Naive thymus-derived CD4-positive, alpha-beta T cell (primary cell): ENCODE measurements around the gene CBFA2T2. TPM values are rescaled to one million over a fixed set of nuclear protein-coding genes. Genes with fewer than 3 reads are reported as not detected.

ENCODE experiments used
- ATAC-seq: fragments of 150-1000 bp; cut with Tn5 transposase; 2 replicates; pipeline ENCODE4 v1.10.0; 2021; ENCODE audit warnings: mild to moderate bottlenecking, moderate library complexity
- CTCF ChIA-PET: fragments of 350-600 bp; sonication (Branson Sonifier 250); formaldehyde crosslinking; loops from one replicate; lab custom pipeline; 2021; ENCODE audit warnings: antibody characterized with exemption; lab: Charles Lee
- POLR2A ChIA-PET: fragments of 350-600 bp; sonication (Branson Sonifier 250); formaldehyde crosslinking; loops from one replicate; lab custom pipeline; 2021; ENCODE audit warnings: antibody characterized with exemption, inconsistent platforms; lab: Charles Lee
- DNase-seq, 9 donors: peaks; one replicate each; pipeline versions ENCODE4 v3.0.0 to v3.0.0-alpha.2; 2020 to 2022; ENCODE audit warnings: mixed read lengths in 1 of 9
- H3K27ac ChIP-seq: one replicate; pipeline ENCODE4 v1.7.0; 2013; ENCODE audit warnings: mild to moderate bottlenecking, low read depth, low read length, moderate library complexity
- H3K27me3 ChIP-seq, 2 donors: one replicate each; pipeline ENCODE4 v1.7.0; 2013; ENCODE audit warnings: low read length in 2 of 2, mild to moderate bottlenecking in 2 of 2, moderate library complexity in 2 of 2; ENCODE audit not compliant: control insufficient read depth in 2 of 2, insufficient read depth in 2 of 2
- H3K36me3 ChIP-seq, 3 experiments: 1 replicate in 2 of 3; 2 replicates in 1 of 3; pipeline ENCODE4 v1.7.0; 2013; ENCODE audit warnings: low read length in 3 of 3, mild to moderate bottlenecking in 3 of 3, moderate library complexity in 1 of 3; ENCODE audit not compliant: insufficient read depth in 3 of 3, control insufficient read depth in 2 of 3
- H3K4me1 ChIP-seq, 2 donors: one replicate each; pipeline ENCODE4 v1.7.0; 2013; ENCODE audit warnings: low read length in 2 of 2, mild to moderate bottlenecking in 2 of 2, moderate library complexity in 1 of 2; ENCODE audit not compliant: control insufficient read depth in 2 of 2, insufficient read depth in 2 of 2
- H3K4me3 ChIP-seq: 2 replicates; pipeline ENCODE4 v1.7.0; 2013; ENCODE audit warnings: mild to moderate bottlenecking, low read length
- H3K9me3 ChIP-seq, 3 experiments: 1 replicate in 2 of 3; 2 replicates in 1 of 3; pipeline ENCODE4 v1.7.0; 2013; ENCODE audit warnings: low read length in 3 of 3; ENCODE audit not compliant: control insufficient read depth in 2 of 3
- H3K27ac Mint-ChIP-seq, 9 donors: one replicate each; pipeline ENCODE4 v1.8.0; 2020 to 2022; ENCODE audit warnings: mixed read lengths in 9 of 9, mild to moderate bottlenecking in 8 of 9, moderate library complexity in 5 of 9, inconsistent platforms in 2 of 9
- H3K27me3 Mint-ChIP-seq, 5 donors: one replicate each; pipeline ENCODE4 v1.8.0; 2021 to 2022; ENCODE audit warnings: mixed read lengths in 5 of 5, mild to moderate bottlenecking in 1 of 5
- H3K36me3 Mint-ChIP-seq, 5 donors: one replicate each; pipeline ENCODE4 v1.8.0; 2020 to 2022; ENCODE audit warnings: mixed read lengths in 5 of 5, mild to moderate bottlenecking in 3 of 5, inconsistent platforms in 1 of 5
- H3K4me1 Mint-ChIP-seq, 7 donors: one replicate each; pipeline ENCODE4 v1.8.0; 2020 to 2022; ENCODE audit warnings: mixed read lengths in 7 of 7, mild to moderate bottlenecking in 3 of 7, inconsistent platforms in 1 of 7
- H3K4me3 Mint-ChIP-seq, 10 donors: one replicate each; pipeline ENCODE4 v1.8.0; 2020 to 2022; ENCODE audit warnings: mild to moderate bottlenecking in 10 of 10, mixed read lengths in 10 of 10, moderate library complexity in 6 of 10, inconsistent platforms in 2 of 10
- H3K9me3 Mint-ChIP-seq, 11 donors: one replicate each; pipeline ENCODE4 v1.8.0; 2020 to 2022; ENCODE audit warnings: mixed read lengths in 11 of 11, mild to moderate bottlenecking in 4 of 11, inconsistent platforms in 1 of 11, moderate library complexity in 1 of 11
- intact Hi-C, 2 donors: fragments of 100-400 bp; cut with micrococcal nuclease; formaldehyde crosslinking; loops; one replicate each; pipeline ENCODE4 v1.15.1; 2023
- polyA plus RNA-seq, 2 donors: library from polyadenylated mRNA; unstranded; fragments of 300-500 nt; fragmentation: Illumina TruSeq; gene quantifications; one replicate each; pipeline ENCODE4 v1.2.3, GENCODE V29; 2021
- total RNA-seq, 6 experiments: library from RNA in 5 of 6; stranded (reverse) in 5 of 6; gene quantifications; 1 replicate in 5 of 6; 2 replicates in 1 of 6; pipeline ENCODE4 v1.2.3 and lab custom pipeline; 2021 to 2026

Gene CBFA2T2
- total and polyA plus RNA-seq, 7 experiments from 2014 or later, result 13.5 to 37.8 (median 26.8) TPM

GRCh38 chr20:33470457-33470856 lies 19.4 kb upstream of the CBFA2T2 start:
- H3K27ac ChIP-seq, result no peak overlapping the region
- no peaks in the 10 kb centered on the region for H3K4me1 Mint-ChIP-seq
- no peak for DNase-seq
- ChIA-PET POLR2A (interaction anchor here (0.6 kb wide), 1 partner anchor 20 kb away, joined by 3 read pairs; no protein-coding TSS in a partner anchor), CTCF (interaction anchor here (1.5 kb wide), 1 partner anchor 13 kb away, joined by 4 read pairs; no protein-coding TSS in a partner anchor)
- no peak overlapping the region for H3K4me3 Mint-ChIP-seq
- H3K27me3 ChIP-seq, result no peaks in the 10 kb centered on the region
- no peaks in the 10 kb centered on the region for H3K36me3 ChIP-seq
- no peak overlapping the region for H3K4me3 ChIP-seq
- no peak overlapping the region for H3K27ac Mint-ChIP-seq
- H3K9me3 ChIP-seq, result no peaks in the 10 kb centered on the region
- H3K27me3 Mint-ChIP-seq, result peaks cover 0 to 10% (median 0%) of the 10 kb centered on the region in 5 donors
- ATAC-seq, result no peak
- intact Hi-C loops, result no loop called here
- H3K9me3 Mint-ChIP-seq, result no peaks in the 10 kb centered on the region
- H3K36me3 Mint-ChIP-seq, result no peaks in the 10 kb centered on the region
- H3K4me1 ChIP-seq, result no peaks in the 10 kb centered on the region

DNA sequence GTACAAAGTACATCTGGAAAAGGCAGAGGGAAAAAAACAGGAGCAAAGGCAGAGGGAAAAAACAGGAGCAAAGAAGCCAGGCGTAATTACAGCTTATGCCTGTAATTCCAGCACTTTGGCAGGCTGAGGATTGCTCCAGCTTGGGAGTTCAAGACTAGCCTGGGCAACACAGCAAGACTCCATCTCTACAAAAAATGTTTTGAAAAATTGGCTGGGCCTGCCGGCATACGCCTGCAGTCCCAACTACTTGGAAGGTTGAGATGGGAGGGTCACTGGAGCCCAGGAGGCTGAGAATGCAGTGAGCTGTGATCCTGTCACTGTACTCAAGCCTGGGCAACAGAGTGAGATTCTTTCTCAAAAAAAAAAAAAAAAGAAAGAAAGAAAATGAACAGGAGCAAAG lies 19.0 kb upstream of the CBFA2T2 start:
- intact Hi-C loops, result no loop called here
- Mint-ChIP-seq H3K27ac (no peak overlapping the region), H3K36me3 (no peaks in the 10 kb centered on the region), H3K9me3 (no peaks in the 10 kb centered on the region), H3K4me1 (no peaks in the 10 kb centered on the region), H3K27me3 (peaks cover 0 to 10% (median 0%) of the 10 kb centered on the region in 5 donors), H3K4me3 (no peak overlapping the region)
- ChIA-PET CTCF (interaction anchor here (1.5 kb wide), 1 partner anchor 13 kb away, joined by 4 read pairs; no protein-coding TSS in a partner anchor), POLR2A (interaction anchor here (0.6 kb wide), 3 partner anchors 20 to 272 kb away, joined by 3 to 6 read pairs (median 3); no protein-coding TSS in a partner anchor)
- Histone ChIP-seq H3K4me3 (no peak overlapping the region), H3K4me1 (no peaks in the 10 kb centered on the region), H3K27ac (no peak overlapping the region), H3K9me3 (no peaks in the 10 kb centered on the region), H3K27me3 (no peaks in the 10 kb centered on the region), H3K36me3 (no peaks in the 10 kb centered on the region)
- DNase-seq, result no peak
- no peak for ATAC-seq

DNA sequence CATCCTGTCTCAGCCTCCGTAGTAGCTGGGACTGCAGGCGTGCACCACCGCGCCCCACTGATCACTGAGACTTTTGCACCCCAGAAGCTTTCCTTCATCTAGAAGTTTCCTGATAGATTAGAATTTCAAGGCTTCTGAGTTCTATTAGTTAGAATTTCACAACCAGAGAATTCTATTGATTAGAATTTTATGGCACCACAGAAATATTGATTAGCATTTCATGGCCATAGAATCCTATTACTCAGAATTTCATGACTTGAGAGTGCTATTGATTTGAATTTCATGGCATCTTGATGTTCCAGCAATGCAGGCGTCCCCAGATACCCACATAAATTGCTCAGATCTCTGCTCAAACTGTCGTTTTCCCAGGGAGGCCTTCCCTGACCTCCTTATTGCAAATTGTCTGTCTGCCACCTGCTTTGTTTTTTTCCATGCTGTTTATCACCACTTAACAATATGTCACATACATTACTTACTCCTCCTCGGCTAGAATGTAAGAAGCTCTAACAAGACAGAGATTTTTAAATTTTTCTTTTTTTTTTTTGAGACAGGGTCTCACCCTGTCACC lies 16.9 kb upstream of the CBFA2T2 start:
- Histone ChIP-seq H3K27me3 (no peaks in the 10 kb centered on the region), H3K9me3 (no peaks in the 10 kb centered on the region), H3K4me1 (no peaks in the 10 kb centered on the region), H3K27ac (no peak overlapping the region), H3K36me3 (no peaks in the 10 kb centered on the region), H3K4me3 (no peak overlapping the region)
- Mint-ChIP-seq H3K27ac (no peak overlapping the region), H3K36me3 (no peaks in the 10 kb centered on the region), H3K27me3 (peaks cover 0 to 10% (median 0%) of the 10 kb centered on the region in 5 donors), H3K4me1 (no peaks in the 10 kb centered on the region), H3K9me3 (no peaks in the 10 kb centered on the region), H3K4me3 (no peak overlapping the region)
- no peak for DNase-seq
- ATAC-seq, result no peak
- intact Hi-C loops, result no loop called here
- ChIA-PET CTCF (no interaction called here), POLR2A (no interaction called here)

DNA sequence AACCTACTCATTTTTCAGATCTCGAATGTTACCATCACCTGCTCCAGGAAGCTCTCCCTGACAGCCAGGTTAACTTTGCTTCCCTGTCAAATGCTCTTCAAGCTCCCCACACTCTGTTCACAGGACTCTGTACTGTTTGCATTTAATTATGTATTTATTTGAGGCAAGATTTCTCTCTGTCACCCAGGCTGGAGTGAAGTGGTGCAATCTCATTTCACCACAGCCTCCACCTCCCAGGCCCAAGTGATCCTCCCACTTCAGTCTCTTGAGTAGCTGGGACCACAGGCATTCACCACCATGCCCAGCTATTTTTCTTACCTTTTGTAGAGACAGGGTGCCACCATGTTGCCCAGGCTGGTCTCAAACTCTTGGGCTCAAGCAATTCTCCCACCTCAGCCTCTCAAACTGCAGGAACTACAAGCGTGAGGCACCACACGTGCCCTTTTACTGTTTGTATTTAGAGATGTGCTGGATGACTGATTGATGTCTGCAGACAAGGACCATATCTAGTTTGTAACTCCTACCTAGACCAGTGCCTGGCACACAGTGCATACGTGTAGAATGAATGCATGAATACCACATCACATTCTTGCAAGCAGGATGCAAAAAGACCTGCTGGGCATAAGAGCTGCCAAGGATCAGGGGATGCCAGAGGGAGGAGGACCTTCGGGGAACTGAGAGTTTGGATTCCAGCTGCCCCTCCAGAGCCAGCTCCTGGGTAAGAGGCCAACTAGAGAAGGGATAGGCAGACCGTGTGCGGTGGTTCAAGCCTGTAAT lies 15.6 kb upstream of the CBFA2T2 start:
- H3K9me3 Mint-ChIP-seq, result peaks cover 0 to 1% (median 0%) of the 10 kb centered on the region in 11 donors
- Histone ChIP-seq H3K36me3 (no peaks in the 10 kb centered on the region), H3K4me1 (no peaks in the 10 kb centered on the region), H3K27ac (no peak overlapping the region), H3K9me3 (no peaks in the 10 kb centered on the region), H3K4me3 (no peak overlapping the region), H3K27me3 (no peaks in the 10 kb centered on the region)
- no peaks in the 10 kb centered on the region for H3K4me1 Mint-ChIP-seq
- ChIA-PET CTCF (interaction anchor here (0.7 kb wide), 1 partner anchor 168 kb away, joined by 3 read pairs; no protein-coding TSS in a partner anchor), POLR2A (interaction anchor here (0.7 kb wide), 1 partner anchor 15 kb away, joined by 3 read pairs; the partner anchor contains the start of gene CBFA2T2)
- H3K27me3 Mint-ChIP-seq, result peaks cover 0 to 10% (median 0%) of the 10 kb centered on the region in 5 donors
- no peak overlapping the region for H3K27ac Mint-ChIP-seq
- no peak for ATAC-seq
- no peak for DNase-seq
- intact Hi-C loops, result no loop called here
- no peaks in the 10 kb centered on the region for H3K36me3 Mint-ChIP-seq
- no peak overlapping the region for H3K4me3 Mint-ChIP-seq

DNA sequence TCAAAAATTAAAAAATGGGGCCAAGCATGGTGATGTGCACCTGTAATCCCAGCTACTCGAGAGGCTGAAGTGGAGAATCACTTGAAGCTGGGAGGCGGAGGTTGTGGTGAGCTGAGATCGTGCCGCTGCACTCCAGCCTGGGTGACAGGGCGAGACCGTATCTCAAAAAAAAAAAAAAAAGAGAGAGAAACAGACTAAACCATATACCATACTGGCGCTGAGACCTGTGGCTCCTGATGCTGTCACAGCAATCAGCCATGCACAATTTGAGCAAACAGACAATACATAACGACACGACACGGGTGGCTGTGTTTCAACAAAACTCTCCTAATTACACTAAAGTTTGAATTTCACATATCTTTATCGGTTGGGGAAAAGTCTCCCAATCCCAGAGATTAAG lies 14.9 kb upstream of the CBFA2T2 start:
- ChIA-PET CTCF (interaction anchor here (0.7 kb wide), 1 partner anchor 167 kb away, joined by 3 read pairs; no protein-coding TSS in a partner anchor), POLR2A (interaction anchor here (0.7 kb wide), 1 partner anchor 15 kb away, joined by 3 read pairs; the partner anchor contains the start of gene CBFA2T2)
- Mint-ChIP-seq H3K36me3 (no peaks in the 10 kb centered on the region), H3K4me3 (no peak overlapping the region), H3K9me3 (peaks cover 0 to 1% (median 0%) of the 10 kb centered on the region in 11 donors), H3K4me1 (no peaks in the 10 kb centered on the region), H3K27me3 (peaks cover 0 to 12% (median 0%) of the 10 kb centered on the region in 5 donors), H3K27ac (no peak overlapping the region)
- no peaks in the 10 kb centered on the region for H3K4me1 ChIP-seq
- ATAC-seq (no peak), DNase-seq (no peak)
- no peak overlapping the region for H3K27ac ChIP-seq
- no peaks in the 10 kb centered on the region for H3K9me3 ChIP-seq
- intact Hi-C loops, result no loop called here
- no peak overlapping the region for H3K4me3 ChIP-seq
- H3K36me3 ChIP-seq, result no peaks in the 10 kb centered on the region
- no peaks in the 10 kb centered on the region for H3K27me3 ChIP-seq

DNA sequence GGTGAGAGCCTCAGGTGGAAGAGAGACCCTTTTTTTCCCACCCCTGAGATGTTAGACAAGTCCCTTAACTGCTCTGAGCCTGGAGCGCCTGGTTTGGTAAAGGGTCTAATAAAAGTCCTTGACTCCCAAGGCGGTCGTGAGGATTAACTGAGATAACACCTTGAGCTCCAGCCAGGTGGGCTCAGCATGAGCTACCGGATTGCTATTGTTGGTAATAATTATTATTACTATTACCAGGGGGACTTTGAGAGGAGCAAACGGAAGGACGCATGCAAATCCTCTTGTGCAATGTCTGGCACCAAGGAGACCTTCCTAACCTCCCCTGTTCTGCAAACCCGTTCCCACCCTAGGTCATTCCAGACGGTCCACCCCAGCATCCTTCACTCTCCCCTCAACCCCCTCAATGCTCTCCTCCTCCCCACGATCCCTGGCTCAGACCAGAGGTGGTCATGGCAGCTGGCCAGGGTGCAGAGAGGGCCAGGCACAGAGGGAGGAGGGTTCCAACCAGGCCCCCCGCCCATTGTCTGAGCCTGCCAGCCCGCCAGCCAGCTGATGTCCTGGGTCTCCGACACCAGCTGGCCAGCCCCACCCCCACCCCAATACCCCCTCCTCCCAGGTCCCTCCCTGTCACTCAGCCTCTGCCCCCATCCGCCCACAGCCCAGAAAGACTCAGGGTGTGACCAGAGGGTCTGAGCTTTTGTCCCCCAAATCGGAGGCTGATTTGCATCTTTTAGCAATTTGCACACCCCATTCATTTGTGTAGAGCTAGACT lies 14.3 kb upstream of the CBFA2T2 start:
- Mint-ChIP-seq H3K4me3 (no peak overlapping the region), H3K9me3 (peaks cover 0 to 1% (median 0%) of the 10 kb centered on the region in 11 donors)

More for the DNA sequence above, 14.3 kb upstream of the CBFA2T2 start:
- H3K27me3 Mint-ChIP-seq, result peaks cover 0 to 12% (median 0%) of the 10 kb centered on the region in 5 donors
- DNase-seq, result no peak
- no peaks in the 10 kb centered on the region for H3K9me3 ChIP-seq
- H3K27me3 ChIP-seq, result no peaks in the 10 kb centered on the region
- no peaks in the 10 kb centered on the region for H3K36me3 ChIP-seq
- intact Hi-C loops, result no loop called here
- ATAC-seq, result no peak
- POLR2A ChIA-PET, result no interaction called here
- H3K4me1 Mint-ChIP-seq, result no peaks in the 10 kb centered on the region
- no peaks in the 10 kb centered on the region for H3K36me3 Mint-ChIP-seq
- no peak overlapping the region for H3K27ac Mint-ChIP-seq
- CTCF ChIA-PET, result no interaction called here
- no peaks in the 10 kb centered on the region for H3K4me1 ChIP-seq
- no peak overlapping the region for H3K4me3 ChIP-seq
- no peak overlapping the region for H3K27ac ChIP-seq
